A204.1 (cell line): ENCODE measurements around the gene YLPM1.
A peak's percentile ranks its signal among the peaks of the same experiment; 100 is the strongest.
"Not testable (repeated sequence)": the region's sequence is repeated elsewhere in the genome, so short reads cannot be mapped to it uniquely, and the experiment has no call there.

Source experiments
- FAIRE-seq: peaks from 2 replicates; lab custom pipeline; 2012; peaks lifted over from hg19 to GRCh38; lab: Jason Lieb, UNC

Gene YLPM1

GRCh38 chr14:74762917-74763802, at the start of gene YLPM1:
Gene YLPM1, plus strand, starts transcription at chr14:74763316. Its CDS starts 174 bp downstream, at chr14:74763490.
- FAIRE-seq = peak; percentile 96

DNA sequence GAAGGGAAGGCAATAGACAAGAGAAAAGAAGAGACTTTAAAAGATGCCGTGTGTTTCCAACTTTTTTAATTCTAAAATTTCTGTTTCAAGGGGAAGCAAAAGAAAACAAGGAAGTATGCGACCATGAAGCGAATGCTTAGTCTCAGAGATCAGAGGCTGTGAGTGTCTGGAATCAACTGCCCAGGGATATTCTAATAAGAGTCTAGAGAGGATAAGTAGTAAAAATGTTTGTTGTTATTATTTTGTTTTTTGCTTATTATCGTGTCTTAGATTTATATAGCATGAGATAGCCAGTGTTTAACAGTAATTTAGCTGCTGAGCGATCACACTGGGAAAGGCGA, 49.8 kb upstream of the YLPM1 start:
- no peak for FAIRE-seq

DNA sequence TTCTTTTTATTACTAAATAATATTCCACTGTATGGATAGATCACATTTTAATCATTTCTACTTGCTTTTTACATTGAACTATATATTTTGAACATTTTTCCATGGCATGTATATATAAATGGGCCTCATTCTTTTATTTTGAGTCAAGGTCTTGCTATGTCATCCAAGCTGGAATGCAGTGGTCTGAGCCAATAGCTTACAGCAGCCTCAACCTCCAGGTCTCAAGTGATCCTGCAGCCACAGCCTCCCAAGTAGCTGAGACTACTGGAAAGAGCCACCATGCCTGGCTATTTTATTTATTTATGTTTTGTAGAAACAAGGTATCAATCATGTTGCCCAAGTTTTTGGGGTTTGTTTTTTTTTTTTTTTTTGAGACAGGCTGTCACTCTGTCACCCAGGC, 42.6 kb upstream of the YLPM1 start:
- no peak for FAIRE-seq

- FAIRE-seq = no peak
Observed at GRCh38 chr14:74723134-74723533, 40.0 kb upstream of the YLPM1 start.

- no peak for FAIRE-seq
Observed at GRCh38 chr14:74732387-74732786, 30.7 kb upstream of the YLPM1 start.

DNA sequence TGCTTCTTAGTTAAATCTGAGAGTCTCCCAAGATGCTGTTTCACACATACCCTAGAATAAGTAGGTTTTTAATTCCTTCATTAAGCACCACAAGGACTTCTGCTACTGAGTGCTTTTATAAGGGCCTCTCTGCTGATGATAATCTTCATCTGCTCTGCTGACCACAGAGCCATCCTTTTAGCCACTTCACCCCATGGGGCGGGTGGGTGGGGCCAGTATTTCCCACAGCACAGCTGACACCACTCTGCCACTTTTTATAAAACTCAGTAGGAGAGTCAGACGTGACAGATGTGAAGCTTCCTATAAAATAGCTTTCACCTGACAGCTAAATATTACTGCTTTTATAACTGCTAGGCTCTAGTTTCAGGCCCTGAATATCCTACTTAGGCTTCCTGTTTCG, 29.9 kb upstream of the YLPM1 start:
- no peak for FAIRE-seq

GRCh38 chr14:74735125-74735524, 28.0 kb upstream of the YLPM1 start:
- no peak for FAIRE-seq

- no peak for FAIRE-seq
Observed at GRCh38 chr14:74737753-74738325, 25.3 kb upstream of the YLPM1 start.

DNA sequence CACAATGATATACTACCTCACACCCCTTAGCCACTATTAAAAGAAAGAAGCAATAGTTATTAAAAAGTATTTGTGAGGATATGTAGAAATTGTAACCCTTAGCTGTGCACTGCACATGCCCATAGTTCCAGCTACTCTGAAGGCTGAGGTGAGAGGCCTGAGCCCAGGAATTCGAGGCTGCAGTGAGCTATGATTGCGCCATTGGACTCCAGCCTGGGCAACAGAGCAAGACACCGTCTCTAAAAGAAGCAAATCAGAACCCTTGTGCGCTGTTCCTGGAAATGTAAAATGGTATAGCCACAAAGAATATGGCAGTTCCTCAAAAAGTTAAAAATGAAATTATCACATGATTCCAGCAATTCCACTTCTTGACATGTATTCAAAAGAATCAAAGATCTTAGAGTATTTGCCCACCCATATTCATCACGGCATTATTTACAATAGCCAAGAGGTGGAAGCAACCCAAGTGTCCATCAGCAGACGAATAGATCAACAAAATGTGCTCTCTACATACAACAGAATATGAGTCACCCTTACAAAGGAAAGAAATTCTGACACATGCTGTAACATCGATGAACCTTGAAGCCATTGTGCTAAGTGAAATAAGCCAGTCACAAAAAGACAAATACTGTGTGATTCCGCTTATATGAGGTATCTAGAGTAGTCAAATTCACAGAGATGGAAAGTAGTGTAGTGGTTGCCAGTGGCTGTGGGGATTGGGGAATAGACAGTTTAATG, 23.7 kb upstream of the YLPM1 start:
- FAIRE-seq = no peak

- FAIRE-seq = no peak
Observed at GRCh38 chr14:74747237-74747636, 15.9 kb upstream of the YLPM1 start.

- FAIRE-seq = no peak
Observed at GRCh38 chr14:74754157-74754556, 9.0 kb upstream of the YLPM1 start.

- no peak for FAIRE-seq
Observed at GRCh38 chr14:74754899-74755298, 8.2 kb upstream of the YLPM1 start.

- FAIRE-seq = no peak
Observed at GRCh38 chr14:74756326-74756725, 6.8 kb upstream of the YLPM1 start.

GRCh38 chr14:74758505-74758904, 4.6 kb upstream of the YLPM1 start:
- not testable (repeated sequence) for FAIRE-seq

- FAIRE-seq = no peak
Observed at GRCh38 chr14:74763803-74764531, 851 bp downstream of the YLPM1 start.

- FAIRE-seq = no peak
Observed at GRCh38 chr14:74765721-74766120, 2.6 kb downstream of the YLPM1 start.

- FAIRE-seq = no peak
Observed at GRCh38 chr14:74771399-74771798, 8.3 kb downstream of the YLPM1 start.

DNA sequence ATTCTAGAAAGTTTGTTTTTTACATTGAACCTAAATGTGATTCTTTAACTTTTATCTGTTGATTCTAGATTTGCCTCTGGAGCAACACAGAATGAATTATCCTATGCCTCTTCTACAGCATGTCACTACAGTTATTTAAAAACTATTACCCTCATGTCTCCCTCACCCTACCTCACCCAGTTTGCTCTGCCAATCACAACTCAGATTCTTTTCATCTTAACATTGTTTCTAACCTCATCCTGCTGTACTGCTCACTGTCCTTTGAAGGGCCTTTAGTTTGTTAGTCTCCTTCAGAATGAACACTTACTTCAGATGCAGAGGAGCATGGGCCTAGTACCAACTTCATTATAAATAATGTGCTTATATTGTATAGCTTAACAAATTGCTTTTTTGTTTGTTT, 21.5 kb downstream of the YLPM1 start:
- FAIRE-seq = no peak

DNA sequence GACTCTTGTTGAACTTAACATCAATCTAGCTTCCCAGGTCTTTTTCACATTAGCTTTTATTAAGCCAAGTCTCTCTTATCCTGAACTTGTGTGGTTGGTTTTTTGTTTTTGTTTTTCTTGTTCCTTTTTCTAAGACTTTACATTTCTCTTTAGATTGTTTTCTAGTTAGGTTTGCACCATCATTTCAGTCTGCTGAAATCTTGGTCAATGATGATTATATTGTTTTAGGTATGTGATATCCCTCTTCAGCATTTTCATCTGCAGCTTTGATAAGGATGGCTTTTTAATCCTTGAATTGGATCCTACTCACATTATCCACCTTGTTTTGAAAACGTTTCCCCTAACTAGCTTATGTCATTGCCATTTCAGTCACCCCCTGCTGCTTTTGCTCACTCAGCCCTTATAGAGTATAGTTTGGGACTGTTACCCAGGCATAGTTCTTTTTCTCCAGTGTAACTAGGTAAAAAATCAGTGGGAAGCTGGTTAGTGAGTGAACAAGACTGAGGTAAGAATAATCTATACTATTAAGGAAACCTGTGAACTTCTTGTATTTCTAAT, 22.0 kb downstream of the YLPM1 start:
- FAIRE-seq = no peak

DNA sequence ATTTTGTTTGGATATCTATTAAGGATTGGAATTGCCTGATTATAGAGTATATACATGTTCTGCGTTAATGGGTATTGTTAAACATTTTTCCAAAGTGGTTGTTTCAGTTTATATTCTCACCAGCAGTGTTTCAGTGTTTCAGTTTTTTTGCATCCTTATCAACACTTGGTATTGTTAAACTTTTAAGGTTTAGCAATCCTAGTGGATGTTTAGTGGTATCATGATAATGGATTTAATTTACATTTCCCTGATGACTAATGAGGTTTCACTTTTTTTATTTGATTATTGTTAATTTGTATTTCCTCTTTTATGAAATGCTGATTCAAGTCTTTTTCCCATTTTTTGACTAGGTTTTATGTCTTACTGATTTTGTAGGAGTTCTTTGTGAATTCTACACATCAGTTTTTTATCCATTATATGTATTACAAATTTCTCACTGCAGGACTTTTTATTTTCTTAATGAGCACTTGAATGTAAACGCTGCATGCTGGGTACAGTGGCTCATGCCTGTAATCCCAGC, 23.7 kb downstream of the YLPM1 start:
- FAIRE-seq = no peak

DNA sequence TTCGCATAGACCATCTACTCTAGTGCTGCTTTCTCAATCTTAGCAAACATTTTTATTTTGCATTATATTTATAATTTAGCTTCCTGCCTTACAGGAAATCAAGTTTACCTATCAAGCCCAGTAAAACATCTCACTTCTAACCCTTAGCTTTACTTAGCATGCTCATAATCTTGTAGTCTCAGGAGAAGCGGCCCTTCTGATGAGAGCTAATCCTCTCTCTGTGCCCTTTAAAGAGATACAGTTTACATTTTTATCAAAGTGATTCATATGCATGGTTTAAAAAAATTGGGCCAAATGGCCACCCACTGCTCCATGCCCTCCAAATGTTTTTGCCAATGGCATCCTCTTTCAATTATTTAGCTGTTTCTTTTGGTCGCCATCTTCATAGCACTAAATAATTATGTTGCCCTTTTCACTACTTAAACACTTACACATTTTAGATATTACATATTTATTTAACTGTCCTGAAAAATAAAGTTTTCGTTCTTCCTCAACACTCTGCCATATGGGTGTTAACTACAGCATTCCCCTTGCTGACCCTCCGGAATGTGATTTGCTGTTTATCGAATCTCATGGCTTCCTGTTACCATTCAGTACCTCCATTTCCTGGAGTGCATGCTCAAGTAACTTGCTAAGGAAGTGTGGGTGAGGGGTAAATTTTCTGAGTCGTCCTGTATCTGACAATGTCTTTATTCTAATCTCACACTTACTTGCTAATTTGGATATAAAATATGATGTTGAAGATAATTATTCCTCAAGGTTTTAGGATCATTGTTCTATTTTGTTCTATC, 29.3 kb downstream of the YLPM1 start:
- no peak for FAIRE-seq
